HG03159 (cell line): ENCODE measurements around the gene ADGRF5.

Experiments
- ATAC-seq: cut with Tn5 transposase; IDR thresholded peaks from one replicate; pipeline ENCODE4 v1.9.1; 2021; ENCODE audit warnings: mild to moderate bottlenecking, moderate library complexity; ENCODE audit not compliant: unreplicated experiment

ADGRF5 gene

GRCh38 chr6:46921731-46922130 lies at the start of gene ADGRF5:
TSS of gene ADGRF5 (minus strand) at chr6:46921938. CDS start at chr6:46906762, 15,176 bp downstream.
- ATAC-seq, result no peak

GRCh38 chr6:46969206-46969605 lies 47.5 kb upstream of the ADGRF5 start:
- no peak for ATAC-seq

- no peak for ATAC-seq
These were observed 46.1 kb upstream of the ADGRF5 start for GRCh38 chr6:46967826-46968349.

- no peak for ATAC-seq
These were observed 43.2 kb upstream of the ADGRF5 start for GRCh38 chr6:46964716-46965519.

- no peak for ATAC-seq
These were observed 41.9 kb upstream of the ADGRF5 start for GRCh38 chr6:46963626-46964025.

GRCh38 chr6:46963039-46963438 lies 41.3 kb upstream of the ADGRF5 start:
- ATAC-seq, result no peak

GRCh38 chr6:46961711-46962110 lies 40.0 kb upstream of the ADGRF5 start:
- no peak for ATAC-seq

- ATAC-seq, result no peak
These were observed 39.5 kb upstream of the ADGRF5 start for GRCh38 chr6:46961232-46961631.

- ATAC-seq, result no peak
These were observed 37.7 kb upstream of the ADGRF5 start for GRCh38 chr6:46959419-46959818.

- no peak for ATAC-seq
These were observed 34.7 kb upstream of the ADGRF5 start for GRCh38 chr6:46956409-46956808.

GRCh38 chr6:46954837-46955451 lies 33.2 kb upstream of the ADGRF5 start:
- ATAC-seq, result no peak

- ATAC-seq, result no peak
These were observed 32.2 kb upstream of the ADGRF5 start for GRCh38 chr6:46953921-46954320.

GRCh38 chr6:46949632-46950280 lies 28.0 kb upstream of the ADGRF5 start:
- no peak for ATAC-seq

GRCh38 chr6:46948699-46949098 lies 27.0 kb upstream of the ADGRF5 start:
- ATAC-seq, result no peak

- ATAC-seq, result no peak
These were observed 25.8 kb upstream of the ADGRF5 start for GRCh38 chr6:46947497-46947896.

- ATAC-seq, result no peak
These were observed 18.9 kb upstream of the ADGRF5 start for GRCh38 chr6:46940433-46941226.

- no peak for ATAC-seq
These were observed 15.9 kb upstream of the ADGRF5 start for GRCh38 chr6:46937642-46938041.

GRCh38 chr6:46935687-46936086 lies 13.9 kb upstream of the ADGRF5 start:
- no peak for ATAC-seq

- no peak for ATAC-seq
These were observed 12.0 kb upstream of the ADGRF5 start for GRCh38 chr6:46933751-46934150.

GRCh38 chr6:46932526-46933319 lies 11.0 kb upstream of the ADGRF5 start:
- ATAC-seq, result no peak
